H1 (cell line): ENCODE data around the gene CORO2B. TPM values are rescaled to one million over a fixed set of nuclear protein-coding genes. Genes with fewer than 3 reads are reported as not detected.

Source experiments
- polyA plus RNA-seq, 7 experiments: library from polyadenylated mRNA; depleted of rRNA in 3 of 7; stranded (reverse) in 5 of 7; unstranded in 2 of 7; fragments of >200 nt in 5 of 7; fragments of 200-250 nt in 2 of 7; gene quantifications; 1 replicate in 5 of 7; 2 replicates in 1 of 7; 4 replicates in 1 of 7; pipeline versions ENCODE4 v1.2.1 to v1.2.3, GENCODE V29; 2011 to 2013; ENCODE audit warnings: missing spikeins in 2 of 7, mixed read lengths in 2 of 7
- total RNA-seq: library from RNA; stranded (reverse); fragmentation: NEBNext Ultra II Directional; extraction: Animal tissue kit (Norgen Biotek cat#: 25700); gene quantifications from 2 replicates; pipeline ENCODE4 v1.2.1, GENCODE V29; 2021
- TF ChIP-seq, protein P1 (sequence below), 3 experiments: IDR thresholded peaks; 1 replicate in 2 of 3; 2 replicates in 1 of 3; pipeline versions ENCODE4 v1.5.1 to v1.6.1; 2011; ENCODE audit warnings: low read length in 3 of 3, mild to moderate bottlenecking in 3 of 3, inconsistent platforms in 2 of 3, low read depth in 1 of 3, moderate library complexity in 1 of 3; ENCODE audit not compliant: insufficient read depth in 1 of 3; ENCODE audit errors: control extremely low read depth in 1 of 3

The CORO2B gene
- total and polyA plus RNA-seq, 2 of the 8 experiments (the other 6 are each of a cell fraction or from before 2014, with no cell fraction given): 3.4 to 6.7 TPM

DNA sequence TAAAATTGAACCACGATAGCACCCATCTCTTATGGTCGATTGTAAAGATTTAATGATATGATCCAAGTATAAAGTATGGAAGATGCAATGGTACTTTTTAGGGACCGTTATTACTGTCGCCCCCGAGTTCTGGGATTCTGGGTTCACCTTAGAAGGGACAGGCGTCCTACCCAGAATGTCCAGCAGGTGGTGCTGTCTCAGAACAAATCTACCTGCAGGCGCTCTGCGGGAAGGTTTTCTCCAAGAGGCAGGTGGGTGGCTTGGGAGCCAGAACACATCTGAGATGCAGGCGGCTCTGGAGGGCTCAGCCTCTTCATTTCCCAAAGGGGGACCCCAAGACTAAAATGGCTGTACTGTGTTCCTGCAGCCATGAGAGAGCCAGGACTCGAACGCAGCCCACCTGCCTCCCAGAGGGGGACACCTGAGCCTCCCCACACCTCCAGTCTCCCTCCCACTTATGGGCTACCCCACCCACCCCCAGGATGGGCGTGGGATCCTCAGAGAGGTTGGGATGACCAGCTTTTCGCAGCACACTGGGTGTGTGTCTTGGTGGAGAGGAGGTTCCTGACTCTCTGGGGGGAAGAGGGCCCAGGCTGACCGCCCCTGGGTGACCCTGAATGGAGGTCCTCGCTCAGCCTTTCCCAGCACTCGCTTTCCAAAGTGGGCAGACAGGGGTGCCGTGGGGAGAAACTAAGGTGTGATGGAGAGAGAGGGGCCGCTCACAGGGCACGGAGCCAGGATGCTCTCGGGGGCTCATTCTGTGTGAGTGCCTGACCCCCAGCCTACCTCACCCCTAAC is 28.1 kb upstream of the CORO2B start (continued):
- TF ChIP-seq, protein P1, sequence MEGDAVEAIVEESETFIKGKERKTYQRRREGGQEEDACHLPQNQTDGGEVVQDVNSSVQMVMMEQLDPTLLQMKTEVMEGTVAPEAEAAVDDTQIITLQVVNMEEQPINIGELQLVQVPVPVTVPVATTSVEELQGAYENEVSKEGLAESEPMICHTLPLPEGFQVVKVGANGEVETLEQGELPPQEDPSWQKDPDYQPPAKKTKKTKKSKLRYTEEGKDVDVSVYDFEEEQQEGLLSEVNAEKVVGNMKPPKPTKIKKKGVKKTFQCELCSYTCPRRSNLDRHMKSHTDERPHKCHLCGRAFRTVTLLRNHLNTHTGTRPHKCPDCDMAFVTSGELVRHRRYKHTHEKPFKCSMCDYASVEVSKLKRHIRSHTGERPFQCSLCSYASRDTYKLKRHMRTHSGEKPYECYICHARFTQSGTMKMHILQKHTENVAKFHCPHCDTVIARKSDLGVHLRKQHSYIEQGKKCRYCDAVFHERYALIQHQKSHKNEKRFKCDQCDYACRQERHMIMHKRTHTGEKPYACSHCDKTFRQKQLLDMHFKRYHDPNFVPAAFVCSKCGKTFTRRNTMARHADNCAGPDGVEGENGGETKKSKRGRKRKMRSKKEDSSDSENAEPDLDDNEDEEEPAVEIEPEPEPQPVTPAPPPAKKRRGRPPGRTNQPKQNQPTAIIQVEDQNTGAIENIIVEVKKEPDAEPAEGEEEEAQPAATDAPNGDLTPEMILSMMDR (IDR thresholded peaks at IDR 0.05; ENCODE audit: control extremely low read depth in 1 of 3, insufficient read depth in 1 of 3, low read depth in 1 of 3, low read length in 3 of 3): peak; percentile 73 to 96 (median 87)
